Measurements from ENCODE around the gene MUC12.
"Not testable (repeated sequence)": the region's sequence is repeated elsewhere in the genome, so short reads cannot be mapped to it uniquely, and the experiment has no call there.

MUC12 gene

DNA sequence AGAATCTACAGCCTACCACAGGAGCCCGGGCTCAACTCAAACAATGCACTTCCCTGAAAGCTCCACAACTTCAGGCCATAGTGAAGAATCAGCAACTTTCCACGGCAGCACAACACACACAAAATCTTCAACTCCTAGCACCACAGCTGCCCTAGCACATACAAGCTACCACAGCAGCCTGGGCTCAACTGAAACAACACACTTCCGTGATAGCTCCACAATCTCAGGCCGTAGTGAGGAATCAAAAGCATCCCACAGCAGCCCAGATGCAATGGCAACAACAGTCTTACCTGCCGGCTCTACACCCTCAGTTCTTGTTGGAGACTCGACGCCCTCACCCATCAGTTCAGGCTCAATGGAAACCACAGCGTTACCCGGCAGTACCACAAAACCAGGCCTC is 22.3 kb downstream of the MUC12 start:
- no peak for DNase-seq

DNA sequence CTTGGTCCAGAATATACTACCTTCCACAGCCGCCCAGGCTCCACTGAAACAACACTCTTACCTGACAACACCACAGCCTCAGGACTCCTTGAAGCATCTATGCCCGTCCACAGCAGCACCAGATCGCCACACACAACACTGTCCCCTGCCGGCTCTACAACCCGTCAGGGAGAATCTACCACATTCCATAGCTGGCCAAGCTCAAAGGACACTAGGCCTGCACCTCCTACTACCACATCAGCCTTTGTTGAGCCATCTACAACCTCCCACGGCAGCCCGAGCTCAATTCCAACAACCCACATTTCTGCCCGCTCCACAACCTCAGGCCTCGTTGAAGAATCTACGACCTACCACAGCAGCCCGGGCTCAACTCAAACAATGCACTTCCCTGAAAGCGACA is 22.9 kb downstream of the MUC12 start:
- DNase-seq, result not testable (repeated sequence)

DNA sequence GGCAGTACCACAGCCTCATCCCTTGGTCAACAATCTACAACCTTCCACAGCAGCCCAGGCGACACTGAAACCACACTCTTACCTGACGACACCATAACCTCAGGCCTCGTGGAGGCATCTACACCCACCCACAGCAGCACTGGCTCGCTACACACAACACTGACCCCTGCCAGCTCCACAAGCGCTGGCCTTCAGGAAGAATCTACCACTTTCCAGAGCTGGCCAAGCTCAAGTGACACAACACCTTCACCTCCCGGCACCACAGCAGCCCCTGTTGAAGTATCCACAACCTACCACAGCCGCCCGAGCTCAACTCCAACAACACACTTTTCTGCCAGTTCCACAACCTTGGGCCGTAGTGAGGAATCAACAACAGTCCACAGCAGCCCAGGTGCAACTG is 25.3 kb downstream of the MUC12 start:
- DNase-seq, result not testable (repeated sequence)

DNA sequence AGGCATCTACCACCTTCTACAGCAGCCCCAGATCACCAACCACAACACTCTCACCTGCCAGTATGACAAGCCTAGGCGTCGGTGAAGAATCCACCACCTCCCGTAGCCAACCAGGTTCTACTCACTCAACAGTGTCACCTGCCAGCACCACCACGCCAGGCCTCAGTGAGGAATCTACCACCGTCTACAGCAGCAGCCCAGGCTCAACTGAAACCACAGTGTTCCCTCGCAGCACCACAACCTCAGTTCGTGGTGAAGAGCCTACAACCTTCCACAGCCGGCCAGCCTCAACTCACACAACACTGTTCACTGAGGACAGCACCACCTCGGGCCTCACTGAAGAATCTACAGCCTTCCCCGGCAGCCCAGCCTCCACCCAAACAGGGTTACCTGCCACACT is 29.2 kb downstream of the MUC12 start:
- DNase-seq, result not testable (repeated sequence)

DNA sequence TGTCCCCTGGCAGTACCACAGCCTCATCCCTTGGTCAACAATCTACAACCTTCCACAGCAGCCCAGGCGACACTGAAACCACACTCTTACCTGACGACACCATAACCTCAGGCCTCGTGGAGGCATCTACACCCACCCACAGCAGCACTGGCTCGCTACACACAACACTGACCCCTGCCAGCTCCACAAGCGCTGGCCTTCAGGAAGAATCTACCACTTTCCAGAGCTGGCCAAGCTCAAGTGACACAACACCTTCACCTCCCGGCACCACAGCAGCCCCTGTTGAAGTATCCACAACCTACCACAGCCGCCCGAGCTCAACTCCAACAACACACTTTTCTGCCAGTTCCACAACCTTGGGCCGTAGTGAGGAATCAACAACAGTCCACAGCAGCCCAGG is 30.0 kb downstream of the MUC12 start:
- not testable (repeated sequence) for DNase-seq

DNA sequence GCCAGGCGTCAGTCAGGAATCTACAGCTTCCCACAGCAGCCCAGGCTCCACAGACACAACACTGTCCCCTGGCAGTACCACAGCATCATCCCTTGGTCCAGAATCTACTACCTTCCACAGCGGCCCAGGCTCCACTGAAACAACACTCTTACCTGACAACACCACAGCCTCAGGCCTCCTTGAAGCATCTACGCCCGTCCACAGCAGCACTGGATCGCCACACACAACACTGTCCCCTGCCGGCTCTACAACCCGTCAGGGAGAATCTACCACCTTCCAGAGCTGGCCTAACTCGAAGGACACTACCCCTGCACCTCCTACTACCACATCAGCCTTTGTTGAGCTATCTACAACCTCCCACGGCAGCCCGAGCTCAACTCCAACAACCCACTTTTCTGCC is 30.7 kb downstream of the MUC12 start:
- DNase-seq, result not testable (repeated sequence)

DNA sequence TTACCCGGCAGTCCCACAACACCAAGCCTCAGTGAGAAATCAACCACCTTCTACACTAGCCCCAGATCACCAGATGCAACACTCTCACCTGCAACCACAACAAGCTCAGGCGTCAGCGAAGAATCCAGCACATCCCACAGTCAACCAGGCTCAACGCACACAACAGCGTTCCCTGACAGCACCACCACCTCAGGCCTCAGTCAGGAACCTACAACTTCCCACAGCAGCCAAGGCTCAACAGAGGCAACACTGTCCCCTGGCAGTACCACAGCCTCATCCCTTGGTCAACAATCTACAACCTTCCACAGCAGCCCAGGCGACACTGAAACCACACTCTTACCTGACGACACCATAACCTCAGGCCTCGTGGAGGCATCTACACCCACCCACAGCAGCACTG is 33.0 kb downstream of the MUC12 start:
- DNase-seq, result not testable (repeated sequence)

DNA sequence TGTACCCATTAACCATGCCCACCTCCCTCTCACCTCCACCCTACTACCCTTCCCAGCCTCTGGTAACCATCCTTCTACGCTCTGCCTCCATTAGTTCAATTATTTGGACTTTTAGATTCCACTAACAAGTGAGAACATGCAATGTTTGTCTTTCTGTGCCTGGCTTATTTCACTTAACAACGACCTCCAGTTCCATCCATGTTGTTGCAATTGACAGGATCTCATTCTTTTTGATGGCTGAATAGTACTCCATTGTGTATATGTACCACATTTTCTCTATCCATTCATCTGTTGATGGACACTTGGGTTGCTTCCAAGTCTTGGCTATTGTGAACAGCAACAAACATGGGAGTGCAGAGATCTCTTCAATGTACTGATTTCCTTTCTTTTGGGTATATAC is 38.0 kb downstream of the MUC12 start:
- not testable (repeated sequence) for DNase-seq

DNA sequence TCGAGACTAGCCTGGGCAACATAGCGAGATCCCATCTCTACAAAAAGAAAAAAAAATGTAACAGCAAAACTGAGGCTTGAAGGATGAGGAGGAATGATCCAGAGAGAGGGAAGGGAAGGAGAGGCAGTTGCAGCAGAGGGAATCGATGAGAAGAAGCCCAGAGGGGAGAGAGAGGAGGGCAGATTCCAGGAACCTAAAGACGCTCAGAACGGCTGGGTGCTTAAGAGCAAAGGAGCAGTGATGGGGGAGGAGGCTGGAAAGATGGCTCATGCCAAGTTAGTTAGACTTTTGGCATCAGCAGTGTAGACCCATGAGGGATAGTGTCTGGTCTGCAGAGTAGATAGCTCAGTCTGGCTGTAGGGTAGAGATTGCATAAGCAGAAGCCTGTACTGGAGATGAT is 40.3 kb downstream of the MUC12 start:
- no peak for DNase-seq

DNA sequence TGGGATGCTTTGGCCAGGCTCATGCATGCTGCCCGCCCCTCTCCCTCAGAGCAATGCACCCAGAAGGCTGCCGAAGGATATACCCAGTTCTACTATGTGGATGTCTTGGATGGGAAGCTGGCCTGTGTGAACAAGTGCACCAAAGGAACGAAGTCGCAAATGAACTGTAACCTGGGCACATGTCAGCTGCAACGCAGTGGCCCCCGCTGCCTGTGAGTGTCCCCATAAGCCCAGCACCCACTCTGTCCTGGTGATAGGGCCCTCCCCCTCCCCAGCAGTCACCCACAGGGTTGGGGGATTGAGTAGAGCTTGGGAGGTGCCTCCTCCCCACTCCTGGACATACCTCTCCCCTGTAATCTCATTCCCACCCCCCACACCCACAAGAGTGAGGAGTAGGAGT is 43.6 kb downstream of the MUC12 start:
- no peak for DNase-seq

DNA sequence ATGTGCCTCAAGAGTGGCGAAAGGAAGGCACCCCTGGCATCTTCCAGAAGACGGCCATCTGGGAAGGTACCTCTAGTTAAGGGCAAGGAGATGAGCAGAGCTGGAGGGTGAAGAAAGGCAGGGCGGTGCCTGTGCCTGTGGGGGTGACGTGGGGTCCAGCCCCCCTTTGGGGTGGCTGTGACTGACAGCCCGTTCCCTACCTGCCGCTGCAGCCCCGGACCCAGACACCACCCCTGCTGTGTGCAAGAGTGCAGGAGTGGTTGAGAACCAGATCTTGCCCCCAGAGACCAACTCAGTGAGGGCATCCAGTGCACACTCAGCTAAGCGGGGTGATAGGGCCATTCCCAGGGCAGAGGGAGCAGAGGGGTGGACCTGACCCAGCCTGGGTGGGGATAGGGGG is 46.3 kb downstream of the MUC12 start:
- no peak for DNase-seq

DNA sequence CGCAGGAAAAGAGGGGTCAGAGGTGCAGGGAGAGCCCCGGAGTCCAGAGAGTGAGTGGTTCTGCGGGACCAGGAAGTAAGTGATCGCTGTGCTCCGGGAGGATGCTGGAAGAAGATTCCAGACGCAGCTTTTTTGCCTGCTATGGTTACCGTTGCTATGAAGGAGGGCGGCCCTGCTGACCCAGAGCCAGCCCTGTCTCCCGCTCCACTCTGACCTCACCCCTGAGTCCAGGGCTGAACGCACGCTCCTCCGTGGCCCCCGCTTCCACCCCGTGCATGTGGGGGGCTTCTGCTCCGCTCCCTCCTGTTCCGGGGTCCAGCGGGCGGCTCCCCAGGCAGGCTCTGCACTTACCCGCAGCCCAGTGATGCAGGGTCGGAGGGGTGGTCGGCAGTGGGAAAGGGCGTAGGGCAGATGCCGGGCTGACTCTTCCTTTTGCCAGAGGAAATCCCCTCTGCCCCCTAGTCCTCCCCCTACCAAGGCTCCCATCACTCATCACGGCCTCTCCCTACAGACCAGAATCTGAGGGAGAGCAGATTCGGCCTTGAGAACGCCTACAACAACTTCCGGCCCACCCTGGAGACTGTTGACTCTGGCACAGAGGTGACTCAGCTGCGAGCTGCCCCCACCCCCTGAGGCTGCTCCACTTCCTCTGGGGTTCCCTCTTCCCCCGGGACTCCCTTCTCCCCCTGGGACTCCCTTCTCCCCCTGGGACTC is 47.9 kb downstream of the MUC12 start:
- peak; percentile 61 to 69 for DNase-seq

DNA sequence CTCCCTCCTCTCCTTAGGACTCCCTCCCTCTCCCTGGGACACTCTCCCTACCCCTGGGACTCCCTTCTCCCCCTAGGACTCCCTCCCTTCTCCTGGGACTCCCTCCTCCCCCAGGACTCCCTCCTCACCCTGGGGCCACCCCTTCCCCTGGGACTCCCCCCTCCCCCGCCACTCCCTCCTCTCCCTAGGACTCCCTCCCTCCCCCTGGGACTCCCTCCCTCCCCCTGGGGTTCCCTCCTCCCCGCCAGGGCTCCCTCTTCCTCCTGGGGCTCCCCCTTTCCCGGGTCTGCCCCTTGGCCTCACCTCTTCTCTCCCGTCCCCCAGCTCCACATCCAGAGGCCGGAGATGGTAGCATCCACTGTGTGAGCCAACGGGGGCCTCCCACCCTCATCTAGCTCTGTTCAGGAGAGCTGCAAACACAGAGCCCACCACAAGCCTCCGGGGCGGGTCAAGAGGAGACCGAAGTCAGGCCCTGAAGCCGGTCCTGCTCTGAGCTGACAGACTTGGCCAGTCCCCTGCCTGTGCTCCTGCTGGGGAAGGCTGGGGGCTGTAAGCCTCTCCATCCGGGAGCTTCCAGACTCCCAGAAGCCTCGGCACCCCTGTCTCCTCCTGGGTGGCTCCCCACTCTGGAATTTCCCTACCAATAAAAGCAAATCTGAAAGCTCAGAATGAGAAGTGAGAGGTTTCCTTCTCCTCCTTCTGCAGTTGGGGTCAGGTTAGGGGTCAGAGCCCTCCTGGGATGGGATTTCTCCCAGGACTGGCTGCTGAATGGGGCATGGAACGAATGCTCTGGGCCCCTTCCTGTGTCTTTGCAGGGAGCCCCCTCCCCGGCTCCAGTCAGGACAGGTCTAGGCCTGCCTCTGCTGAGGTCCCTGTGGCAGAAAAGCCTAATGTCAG is 49.2 kb downstream of the MUC12 start:
- no peak for DNase-seq

DNA sequence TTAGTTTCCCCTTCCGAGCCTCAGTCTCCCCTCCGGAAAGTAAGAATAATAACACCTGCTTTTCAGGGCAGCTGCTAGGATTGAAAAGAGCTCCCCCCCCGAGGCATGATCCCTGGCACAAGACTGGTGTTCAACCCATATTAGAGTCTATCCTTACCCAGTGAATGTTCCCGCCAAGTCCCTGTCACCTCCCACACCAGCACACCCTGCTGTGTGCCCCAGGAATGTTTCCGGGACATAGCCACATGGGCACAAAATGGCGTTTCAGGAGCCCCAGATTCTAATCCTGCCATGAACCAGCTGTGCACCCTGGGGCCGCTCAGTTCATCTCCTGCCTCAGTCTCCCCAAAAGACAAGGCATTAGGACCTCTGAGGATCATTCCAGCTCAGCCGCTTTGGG is 51.1 kb downstream of the MUC12 start:
- DNase-seq, result no peak

DNA sequence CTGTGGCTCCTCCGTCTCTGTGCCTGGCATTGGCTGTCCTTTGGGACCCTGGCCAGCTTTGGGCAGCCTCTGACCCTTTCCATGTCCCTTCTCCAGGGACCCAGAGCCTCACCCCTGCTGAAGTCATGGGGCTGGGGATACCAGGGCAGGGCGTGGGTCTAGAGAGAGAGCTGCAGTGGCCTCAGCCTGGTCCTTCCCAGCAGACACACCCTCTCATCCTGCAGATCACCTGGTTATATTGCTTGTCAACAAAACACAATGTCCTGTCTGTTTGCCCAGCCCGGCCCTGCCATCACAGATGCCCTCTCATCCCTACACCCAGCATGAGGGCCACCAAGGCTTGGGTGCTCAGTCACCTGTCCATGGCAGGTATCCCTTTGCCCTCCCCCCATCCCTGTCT is 52.3 kb downstream of the MUC12 start:
- no peak for DNase-seq

DNA sequence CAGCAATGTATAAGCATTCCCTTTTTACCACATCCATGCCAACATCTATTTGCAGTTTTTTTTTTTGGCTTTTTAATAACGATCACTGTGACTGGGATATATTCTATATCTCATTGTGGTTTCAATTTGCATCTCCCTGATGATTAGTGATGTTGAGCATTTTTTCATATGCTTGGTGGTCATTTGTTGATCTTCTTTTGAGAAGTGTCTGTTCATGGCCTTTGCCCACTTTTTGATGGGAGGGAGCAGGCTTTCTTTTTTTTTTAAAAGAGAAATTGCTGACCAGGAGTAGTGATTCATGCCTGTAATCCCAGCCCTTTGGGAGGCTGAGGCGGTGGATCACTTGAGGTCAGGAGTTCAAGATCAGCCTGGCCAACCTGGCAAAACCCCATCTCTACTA is 54.5 kb downstream of the MUC12 start:
- DNase-seq, result no peak

DNA sequence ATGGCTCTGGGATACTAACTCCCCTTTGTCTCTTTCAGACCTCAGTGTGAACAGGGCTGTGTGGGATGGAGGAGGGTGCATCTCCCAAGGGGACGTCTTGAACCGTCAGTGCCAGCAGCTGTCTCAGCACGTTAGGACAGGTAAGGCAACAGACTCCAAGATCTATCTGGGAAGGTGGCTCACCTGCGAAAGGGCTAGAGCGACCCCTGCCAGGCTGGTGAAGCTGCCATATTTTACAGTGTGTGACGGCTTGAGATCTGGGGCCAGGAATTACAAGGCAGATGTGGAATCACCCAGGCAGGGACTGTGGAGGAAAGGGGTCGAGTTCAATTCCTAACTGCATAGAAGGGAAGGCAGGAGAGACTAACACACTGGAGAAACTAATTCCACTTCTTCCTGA is 61.7 kb downstream of the MUC12 start:
- DNase-seq, result no peak

DNA sequence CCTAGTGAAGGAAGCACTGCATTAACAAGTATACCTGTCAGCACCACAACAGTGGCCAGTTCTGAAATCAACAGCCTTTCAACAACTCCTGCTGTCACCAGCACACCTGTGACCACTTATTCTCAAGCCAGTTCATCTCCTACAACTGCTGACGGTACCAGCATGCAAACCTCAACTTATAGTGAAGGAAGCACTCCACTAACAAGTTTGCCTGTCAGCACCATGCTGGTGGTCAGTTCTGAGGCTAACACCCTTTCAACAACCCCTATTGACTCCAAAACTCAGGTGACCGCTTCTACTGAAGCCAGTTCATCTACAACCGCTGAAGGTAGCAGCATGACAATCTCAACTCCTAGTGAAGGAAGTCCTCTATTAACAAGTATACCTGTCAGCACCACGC is 66.6 kb downstream of the MUC12 start:
- no peak for DNase-seq

DNA sequence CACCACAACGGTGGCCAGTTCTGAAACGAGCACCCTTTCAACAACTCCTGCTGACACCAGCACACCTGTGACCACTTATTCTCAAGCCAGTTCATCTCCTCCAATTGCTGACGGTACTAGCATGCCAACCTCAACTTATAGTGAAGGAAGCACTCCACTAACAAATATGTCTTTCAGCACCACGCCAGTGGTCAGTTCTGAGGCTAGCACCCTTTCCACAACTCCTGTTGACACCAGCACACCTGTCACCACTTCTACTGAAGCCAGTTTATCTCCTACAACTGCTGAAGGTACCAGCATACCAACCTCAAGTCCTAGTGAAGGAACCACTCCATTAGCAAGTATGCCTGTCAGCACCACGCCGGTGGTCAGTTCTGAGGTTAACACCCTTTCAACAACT is 71.9 kb downstream of the MUC12 start:
- DNase-seq, result not testable (repeated sequence)

DNA sequence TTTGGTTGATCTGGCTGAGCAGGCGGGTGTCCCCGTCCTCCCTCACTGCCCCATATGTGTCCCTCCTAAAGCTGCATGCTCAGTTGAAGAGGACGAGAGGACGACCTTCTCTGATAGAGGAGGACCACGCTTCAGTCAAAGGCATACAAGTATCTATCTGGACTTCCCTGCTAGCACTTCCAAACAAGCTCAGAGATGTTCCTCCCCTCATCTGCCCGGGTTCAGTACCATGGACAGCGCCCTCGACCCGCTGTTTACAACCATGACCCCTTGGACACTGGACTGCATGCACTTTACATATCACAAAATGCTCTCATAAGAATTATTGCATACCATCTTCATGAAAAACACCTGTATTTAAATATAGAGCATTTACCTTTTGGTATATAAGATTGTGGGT is 89.0 kb downstream of the MUC12 start:
- DNase-seq, result peak; percentile 20 to 48

DNA sequence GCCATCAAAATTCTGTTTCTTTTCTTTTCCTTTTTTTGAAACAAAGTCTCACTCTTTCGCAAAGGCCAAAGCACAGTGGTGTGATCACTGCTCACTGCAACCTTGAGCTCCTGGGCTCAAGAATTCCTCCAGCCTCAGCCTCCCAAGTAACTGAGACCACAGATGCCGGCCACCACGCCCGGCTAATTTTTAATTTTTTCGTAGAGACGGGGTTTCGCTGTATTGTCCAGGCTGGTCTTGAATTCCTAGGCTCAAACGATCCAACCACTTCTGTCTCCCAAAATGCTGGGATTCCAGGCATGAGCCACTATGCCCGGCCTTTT is 90.2 kb downstream of the MUC12 start:
- DNase-seq, result no peak

DNA sequence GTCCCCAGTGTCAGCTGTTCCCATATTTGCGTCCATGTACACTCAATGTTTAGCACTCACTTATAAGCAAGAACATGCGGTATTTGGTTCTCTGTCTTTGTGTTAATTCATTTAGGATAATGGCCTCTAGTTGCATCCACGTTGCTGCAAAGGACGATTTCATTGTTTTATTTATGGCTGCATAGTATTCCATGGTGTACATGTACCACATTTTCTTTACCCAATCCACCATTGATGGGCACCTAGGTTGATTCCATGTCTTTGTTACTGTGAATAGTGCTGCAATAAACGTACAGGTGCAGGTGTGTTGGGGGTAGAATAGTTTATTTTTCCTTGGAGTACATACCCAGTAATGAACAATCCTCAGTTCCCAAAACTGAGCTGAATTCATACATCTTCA is 91.6 kb downstream of the MUC12 start:
- DNase-seq, result no peak

DNA sequence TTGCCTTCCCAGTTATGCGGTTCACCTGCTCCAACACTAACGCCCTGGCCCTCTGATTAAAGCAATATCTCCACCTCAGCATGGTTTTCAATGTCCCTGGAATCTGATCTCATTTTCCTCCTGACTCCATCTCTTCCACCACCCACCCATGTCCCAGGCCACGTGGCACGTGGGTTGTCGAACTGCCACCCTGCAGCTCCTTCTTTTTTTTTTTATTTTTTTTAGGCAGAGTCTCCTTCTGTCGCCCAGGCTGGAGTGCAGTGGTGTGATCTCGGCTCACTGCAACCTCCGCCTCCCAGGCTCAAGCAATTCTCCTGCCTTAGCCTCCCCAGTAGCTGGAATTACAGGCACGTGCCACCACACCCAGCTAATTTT is 94.8 kb downstream of the MUC12 start:
- DNase-seq, result not testable (repeated sequence)

DNA sequence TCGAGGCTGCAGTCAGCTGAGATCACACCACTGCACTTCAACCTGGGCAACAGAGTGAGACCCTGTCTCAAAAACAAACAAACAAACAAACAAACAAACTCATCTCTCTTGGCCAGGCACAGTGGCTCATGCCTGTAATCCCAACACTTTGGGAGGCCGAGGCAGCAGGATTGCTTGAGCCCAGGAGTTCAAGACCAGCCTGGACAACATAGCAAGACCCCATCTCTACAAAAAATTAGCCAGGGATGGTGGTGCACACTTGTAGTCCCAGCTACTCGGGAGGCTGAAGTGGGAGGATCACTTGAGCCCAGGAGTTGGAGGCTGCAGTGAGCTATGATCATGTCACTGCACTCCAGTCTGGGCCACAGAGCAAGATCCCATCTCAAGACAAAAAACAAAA is 95.8 kb downstream of the MUC12 start:
- not testable (repeated sequence) for DNase-seq
